H9 (cell line): ENCODE results near the gene KLF2. TPM values are rescaled to one million over a fixed set of nuclear protein-coding genes. Genes with fewer than 3 reads are reported as not detected.

Experiments used
- DNase-seq: peaks from one replicate; pipeline ENCODE4 v3.0.0-alpha.2; 2017
- H2AFZ ChIP-seq: one replicate; pipeline ENCODE4 v1.6.1; 2013; ENCODE audit warnings: mild to moderate bottlenecking, low read length, control low read depth, moderate library complexity
- H2AK5ac ChIP-seq: 2 replicates; pipeline ENCODE4 v1.6.1; 2013; ENCODE audit warnings: low read length, control low read depth, mixed read lengths; ENCODE audit not compliant: insufficient read length
- H2BK120ac ChIP-seq: one replicate; pipeline ENCODE4 v1.6.1; 2013; ENCODE audit warnings: low read depth, mild to moderate bottlenecking, low read length, control low read depth, inconsistent platforms; ENCODE audit not compliant: poor library complexity, severe bottlenecking
- H2BK12ac ChIP-seq: 2 replicates; pipeline ENCODE4 v1.6.1; 2013; ENCODE audit warnings: low read length, control low read depth, mixed read lengths, low read depth; ENCODE audit not compliant: insufficient read length
- H2BK15ac ChIP-seq: 2 replicates; pipeline ENCODE4 v1.6.1; 2013; ENCODE audit warnings: low read depth, low read length, control low read depth
- H2BK20ac ChIP-seq: one replicate; pipeline ENCODE4 v1.6.1; 2013; ENCODE audit warnings: low read depth, mild to moderate bottlenecking, low read length, control low read depth, inconsistent platforms; ENCODE audit not compliant: poor library complexity, severe bottlenecking
- H2BK5ac ChIP-seq: 2 replicates; pipeline ENCODE4 v1.6.1; 2013; ENCODE audit warnings: low read length, control low read depth, mixed read lengths; ENCODE audit not compliant: insufficient read length
- H3K14ac ChIP-seq: 2 replicates; pipeline ENCODE4 v1.6.1; 2013; ENCODE audit warnings: low read length, control low read depth; ENCODE audit not compliant: insufficient read depth
- H3K18ac ChIP-seq: 2 replicates; pipeline ENCODE4 v1.6.1; 2013; ENCODE audit warnings: low read depth, mild to moderate bottlenecking, mixed read lengths, low read length, control low read depth; ENCODE audit not compliant: insufficient read length
- H3K23ac ChIP-seq: 2 replicates; pipeline ENCODE4 v1.6.1; 2013; ENCODE audit warnings: low read length, control low read depth, mixed read lengths, low read depth; ENCODE audit not compliant: insufficient read length
- H3K23me2 ChIP-seq: 2 replicates; pipeline ENCODE4 v1.6.1; 2013; ENCODE audit warnings: low read depth, mild to moderate bottlenecking, mixed read lengths, low read length, control low read depth; ENCODE audit not compliant: insufficient read length, poor library complexity, severe bottlenecking
- H3K27ac ChIP-seq: 2 replicates; pipeline ENCODE4 v1.5.1; 2013; ENCODE audit warnings: low read length, control low read depth, mixed read lengths, low read depth; ENCODE audit not compliant: insufficient read length
- H3K27me3 ChIP-seq: 2 replicates; pipeline ENCODE4 v1.6.1; 2013; ENCODE audit warnings: low read length, control low read depth, inconsistent platforms; ENCODE audit not compliant: insufficient read depth
- H3K4ac ChIP-seq: 2 replicates; pipeline ENCODE4 v1.6.1; 2013; ENCODE audit warnings: low read depth, mild to moderate bottlenecking, control low read depth, inconsistent platforms, low read length, moderate library complexity
- H3K4me1 ChIP-seq: 2 replicates; pipeline ENCODE4 v1.6.1; 2013; ENCODE audit warnings: low read length, control low read depth, inconsistent platforms; ENCODE audit not compliant: insufficient read depth
- H3K4me2 ChIP-seq: 2 replicates; pipeline ENCODE4 v1.6.1; 2013; ENCODE audit warnings: low read length, control low read depth, mixed read lengths; ENCODE audit not compliant: insufficient read length, insufficient read depth
- H3K56ac ChIP-seq: 2 replicates; pipeline ENCODE4 v1.6.1; 2013; ENCODE audit warnings: low read depth, mild to moderate bottlenecking, mixed read lengths, low read length, control low read depth; ENCODE audit not compliant: insufficient read length
- H3K79me1 ChIP-seq: 2 replicates; pipeline ENCODE4 v1.6.1; 2013; ENCODE audit warnings: low read depth, mild to moderate bottlenecking, moderate library complexity, low read length, control low read depth, inconsistent platforms; ENCODE audit not compliant: insufficient read depth, poor library complexity, severe bottlenecking
- H3K79me2 ChIP-seq: 2 replicates; pipeline ENCODE4 v1.6.1; 2013; ENCODE audit warnings: low read length, control low read depth, inconsistent platforms; ENCODE audit not compliant: insufficient read depth
- H3K9ac ChIP-seq: 2 replicates; pipeline ENCODE4 v1.6.1; 2013; ENCODE audit warnings: low read length, control low read depth, mixed read lengths; ENCODE audit not compliant: insufficient read length; ENCODE audit errors: extremely low read depth
- H3K9me3 ChIP-seq: one replicate; pipeline ENCODE4 v1.6.1; 2013; ENCODE audit warnings: low read depth, low read length, inconsistent platforms; ENCODE audit not compliant: control insufficient read depth
- H3T11ph ChIP-seq: one replicate; pipeline ENCODE4 v1.6.1; 2013; ENCODE audit warnings: mild to moderate bottlenecking, low read length, control low read depth, inconsistent platforms
- H4K20me1 ChIP-seq: one replicate; pipeline ENCODE4 v1.6.1; 2013; ENCODE audit not compliant: control insufficient read depth, insufficient read length, insufficient read depth
- H4K5ac ChIP-seq: 2 replicates; pipeline ENCODE4 v1.6.1; 2013; ENCODE audit warnings: low read depth, mild to moderate bottlenecking, mixed read lengths, low read length, control low read depth; ENCODE audit not compliant: insufficient read length
- H4K8ac ChIP-seq: replicated peaks from 2 replicates; pipeline ENCODE4 v1.6.1; 2013; ENCODE audit warnings: low read length, control low read depth, mixed read lengths, low read depth; ENCODE audit not compliant: insufficient read length
- H4K91ac ChIP-seq: 2 replicates; pipeline ENCODE4 v1.6.1; 2013; ENCODE audit warnings: low read depth, mild to moderate bottlenecking, moderate library complexity, mixed read lengths, low read length, control low read depth; ENCODE audit not compliant: insufficient read length
- H3K27ac Mint-ChIP-seq, 3 experiments: 2 replicates in 2 of 3; 3 replicates in 1 of 3; pipeline ENCODE4 v1.8.0; 2020 to 2021; ENCODE audit warnings: mixed read lengths in 3 of 3, mild to moderate bottlenecking in 1 of 3, moderate library complexity in 1 of 3
- H3K27me3 Mint-ChIP-seq: 2 replicates; pipeline ENCODE4 v1.8.0; 2021; ENCODE audit warnings: low read depth, mild to moderate bottlenecking, moderate library complexity, mixed read lengths
- H3K36me3 Mint-ChIP-seq, 3 experiments: 2 replicates in 2 of 3; 3 replicates in 1 of 3; pipeline ENCODE4 v1.8.0; 2020 to 2021; ENCODE audit warnings: low read depth in 3 of 3, mixed read lengths in 3 of 3; ENCODE audit not compliant: insufficient read depth in 1 of 3
- H3K4me1 Mint-ChIP-seq, 2 experiments: 2 replicates each; pipeline ENCODE4 v1.8.0; 2020; ENCODE audit warnings: mixed read lengths in 2 of 2
- H3K4me3 Mint-ChIP-seq, 2 experiments: 2 replicates in 1 of 2; 3 replicates in 1 of 2; pipeline ENCODE4 v1.8.0; 2020 to 2021; ENCODE audit warnings: mild to moderate bottlenecking in 2 of 2, mixed read lengths in 2 of 2, moderate library complexity in 1 of 2
- H3K9me3 Mint-ChIP-seq, 2 experiments: 2 replicates in 1 of 2; 3 replicates in 1 of 2; pipeline ENCODE4 v1.8.0; 2020; ENCODE audit warnings: mild to moderate bottlenecking in 2 of 2, mixed read lengths in 2 of 2, moderate library complexity in 1 of 2
- WGBS: extraction: QIAGEN DNeasy Blood & Tissue Kit; methylation state at CpG from one replicate; pipeline ENCODE4 v1.1.7; 2013; ENCODE audit warnings: missing lambda C conversion rate, low lambda C conversion rate, mixed read lengths; ENCODE audit not compliant: insufficient read length; ENCODE audit errors: extremely low coverage; 5-methylcytosine and 5-hydroxymethylcytosine counted together
- total RNA-seq: library from RNA; stranded (reverse); gene quantifications from 2 replicates; pipeline ENCODE4 v1.2.1, GENCODE V29; 2021
- TF ChIP-seq, protein P1 (sequence below): fragments of 200-600 bp; sonication (generic); conservative IDR thresholded peaks from 3 replicates; pipeline ENCODE4 v1.8.0; 2021; ENCODE audit warnings: antibody characterized with exemption, mild to moderate bottlenecking

KLF2 gene
- total RNA-seq, 1 experiment from 2014 or later: 0.33 TPM

DNA sequence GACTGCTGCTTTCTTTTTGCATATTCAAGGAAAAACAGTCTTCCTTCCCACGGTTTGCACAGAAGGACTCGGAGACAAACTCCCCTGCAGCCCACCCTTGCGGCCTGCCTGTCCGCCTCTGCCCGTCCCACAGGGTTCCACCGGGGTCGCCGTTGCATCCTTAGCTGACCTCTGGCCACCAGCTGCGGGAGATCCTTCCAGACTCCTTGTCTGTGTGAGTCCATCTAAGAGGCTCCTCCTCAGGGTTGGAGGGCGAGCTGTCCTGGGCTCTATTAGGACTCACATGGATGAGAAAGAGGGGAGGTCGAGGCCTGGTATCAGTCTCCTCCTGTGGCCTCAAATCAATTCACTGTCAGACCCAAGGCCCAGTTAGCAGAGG is 39.2 kb downstream of the KLF2 start:
- no peak overlapping the region for H3T11ph ChIP-seq
- no peaks in the 10 kb centered on the region for H3K4me1 ChIP-seq
- Mint-ChIP-seq H3K4me3 (no peak overlapping the region), H3K27me3 (no peaks in the 10 kb centered on the region), H3K4me1 (peaks cover 10 to 37% of the 10 kb centered on the region in 2 experiments), H3K9me3 (no peaks in the 10 kb centered on the region), H3K36me3 (peaks cover 0 to 17% (median 0%) of the 10 kb centered on the region in 3 experiments; a peak in 2 of 7 replicates), H3K27ac (peak overlapping the region in 2 of 3 experiments; percentile 58 to 60; a peak in 2 of 7 replicates)
- H3K79me2 ChIP-seq: no peaks in the 10 kb centered on the region
- no peak overlapping the region for H3K56ac ChIP-seq
- H3K27me3 ChIP-seq: no peaks in the 10 kb centered on the region
- H3K27ac ChIP-seq: no peak overlapping the region
- H2AK5ac ChIP-seq: no peak overlapping the region
- H4K8ac ChIP-seq: no peak overlapping the region
- H3K4me2 ChIP-seq: no peak overlapping the region
- no peak overlapping the region for H3K4ac ChIP-seq
- no peaks in the 10 kb centered on the region for H4K20me1 ChIP-seq
- no peaks in the 10 kb centered on the region for H3K79me1 ChIP-seq
- no peak overlapping the region for H3K9ac ChIP-seq
- H4K91ac ChIP-seq: no peak overlapping the region
- TF ChIP-seq, protein P1, sequence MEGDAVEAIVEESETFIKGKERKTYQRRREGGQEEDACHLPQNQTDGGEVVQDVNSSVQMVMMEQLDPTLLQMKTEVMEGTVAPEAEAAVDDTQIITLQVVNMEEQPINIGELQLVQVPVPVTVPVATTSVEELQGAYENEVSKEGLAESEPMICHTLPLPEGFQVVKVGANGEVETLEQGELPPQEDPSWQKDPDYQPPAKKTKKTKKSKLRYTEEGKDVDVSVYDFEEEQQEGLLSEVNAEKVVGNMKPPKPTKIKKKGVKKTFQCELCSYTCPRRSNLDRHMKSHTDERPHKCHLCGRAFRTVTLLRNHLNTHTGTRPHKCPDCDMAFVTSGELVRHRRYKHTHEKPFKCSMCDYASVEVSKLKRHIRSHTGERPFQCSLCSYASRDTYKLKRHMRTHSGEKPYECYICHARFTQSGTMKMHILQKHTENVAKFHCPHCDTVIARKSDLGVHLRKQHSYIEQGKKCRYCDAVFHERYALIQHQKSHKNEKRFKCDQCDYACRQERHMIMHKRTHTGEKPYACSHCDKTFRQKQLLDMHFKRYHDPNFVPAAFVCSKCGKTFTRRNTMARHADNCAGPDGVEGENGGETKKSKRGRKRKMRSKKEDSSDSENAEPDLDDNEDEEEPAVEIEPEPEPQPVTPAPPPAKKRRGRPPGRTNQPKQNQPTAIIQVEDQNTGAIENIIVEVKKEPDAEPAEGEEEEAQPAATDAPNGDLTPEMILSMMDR: no peak
- no peak overlapping the region for H3K18ac ChIP-seq
- no CpG with 5 or more reads among the region's 11 CpGs for WGBS
- H2BK12ac ChIP-seq: no peak overlapping the region
- no peak for DNase-seq
- no peaks in the 10 kb centered on the region for H3K9me3 ChIP-seq
- no peak overlapping the region for H4K5ac ChIP-seq
- no peaks in the 10 kb centered on the region for H3K23me2 ChIP-seq
- no peak overlapping the region for H2AFZ ChIP-seq
- no peak overlapping the region for H2BK5ac ChIP-seq
- H3K23ac ChIP-seq: no peak overlapping the region
- H2BK20ac ChIP-seq: no peak overlapping the region
- no peak overlapping the region for H2BK120ac ChIP-seq
- H2BK15ac ChIP-seq: no peak overlapping the region
- no peak overlapping the region for H3K14ac ChIP-seq
